A673 (cell line): ENCODE measurements around the gene CYP1B1.

Experiments
- CTCF ChIP-seq: fragments of 300-800, 200-600 bp; sonication (generic); conservative IDR thresholded peaks from 2 replicates; pipeline ENCODE4 v1.5.1; 2017; ENCODE audit warnings: low read depth, mild to moderate bottlenecking, antibody characterized with exemption, low read length, moderate library complexity, mixed read lengths
- EZH2 ChIP-seq: fragments of 200-600 bp; sonication (generic); IDR thresholded peaks from 2 replicates; pipeline ENCODE4 v1.6.1; 2017; ENCODE audit warnings: borderline replicate concordance, low read depth, mild to moderate bottlenecking, mixed read lengths, antibody characterized with exemption, low read length; ENCODE audit not compliant: poor library complexity, severe bottlenecking

- TF ChIP-seq CTCF: no peak
- no peak for TF ChIP-seq EZH2
These were observed 19.4 kb upstream of the CYP1B1 start for GRCh38 chr2:38095079-38095995.
